Ascending aorta (tissue), 2 donors: ENCODE data around the gene MYO1B. TPM values are rescaled to one million over a fixed set of nuclear protein-coding genes. Genes with fewer than 3 reads are reported as not detected.
A peak's percentile ranks its signal among the peaks of the same experiment; 100 is the strongest.

Experiments used
- DNase-seq, 2 donors: peaks; one replicate each; pipeline ENCODE4 v3.0.0-alpha.2; 2019; ENCODE audit warnings: low spot score in 2 of 2
- H3K27ac ChIP-seq, 2 donors: fragments of 200-600 bp; sonication (generic); one replicate each; pipeline ENCODE4 v1.5.1; 2016 to 2017; ENCODE audit warnings: mild to moderate bottlenecking in 1 of 2
- H3K27me3 ChIP-seq: fragments of 200-600 bp; sonication (generic); one replicate; pipeline ENCODE4 v1.5.1; 2017
- H3K36me3 ChIP-seq, 2 donors: fragments of 200-600 bp; sonication (generic); one replicate each; pipeline ENCODE4 v1.5.1; 2016
- H3K4me1 ChIP-seq, 2 donors: fragments of 200-600 bp; sonication (generic); one replicate each; pipeline ENCODE4 v1.5.1; 2016 to 2017; ENCODE audit warnings: mild to moderate bottlenecking in 1 of 2
- H3K4me3 ChIP-seq, 2 donors: fragments of 200-600 bp; sonication (generic); one replicate each; pipeline ENCODE4 v1.5.1; 2016 to 2017; ENCODE audit warnings: mild to moderate bottlenecking in 1 of 2
- H3K9me3 ChIP-seq, 2 donors: fragments of 200-600 bp; sonication (generic); one replicate each; pipeline ENCODE4 v1.5.1; 2016
- CTCF ChIP-seq, 3 experiments: fragments of 200-600 bp in 2 of 3; fragments of 450-650 bp in 1 of 3; sonication (generic) in 2 of 3; IDR thresholded peaks; one replicate each; pipeline ENCODE4 v1.5.1; 2016 to 2019; ENCODE audit warnings: antibody characterized with exemption in 3 of 3, mild to moderate bottlenecking in 1 of 3, moderate library complexity in 1 of 3
- intact Hi-C: fragments of 100-400 bp; cut with DNase I; formaldehyde crosslinking; loops from one replicate; pipeline ENCODE4 v1.15.1; 2023
- total RNA-seq: library from RNA; depleted of rRNA; stranded (reverse); fragments of >200 nt; gene quantifications from one replicate; pipeline ENCODE4 v1.1.0, GENCODE V29; 2016

The MYO1B gene
- total RNA-seq, 1 donor from 2014 or later: 27.4 TPM

GRCh38 chr2:191396794-191397193, 151.6 kb downstream of the MYO1B start:
- Histone ChIP-seq H3K27me3 (no peaks in the 10 kb centered on the region), H3K4me1 (peaks cover 0 to 5% of the 10 kb centered on the region in 2 donors), H3K9me3 (no peaks in the 10 kb centered on the region), H3K27ac (no peak overlapping the region), H3K4me3 (no peak overlapping the region), H3K36me3 (peaks cover 41 to 46% of the 10 kb centered on the region in 2 donors)
- TF ChIP-seq CTCF (IDR thresholded peaks at IDR 0.05): no peak
- intact Hi-C loops: no loop called here
- no peak for DNase-seq

GRCh38 chr2:191399601-191400000, 154.4 kb downstream of the MYO1B start:
- peaks cover 0 to 7% of the 10 kb centered on the region in 2 donors for H3K4me1 ChIP-seq
- H3K4me3 ChIP-seq: no peak overlapping the region
- H3K36me3 ChIP-seq: peaks cover 20 to 29% of the 10 kb centered on the region in 2 donors
- intact Hi-C loops: no loop called here
- no peaks in the 10 kb centered on the region for H3K9me3 ChIP-seq
- no peak overlapping the region for H3K27ac ChIP-seq
- no peaks in the 10 kb centered on the region for H3K27me3 ChIP-seq
- DNase-seq: no peak
- no peak for TF ChIP-seq CTCF (IDR thresholded peaks at IDR 0.05)

DNA sequence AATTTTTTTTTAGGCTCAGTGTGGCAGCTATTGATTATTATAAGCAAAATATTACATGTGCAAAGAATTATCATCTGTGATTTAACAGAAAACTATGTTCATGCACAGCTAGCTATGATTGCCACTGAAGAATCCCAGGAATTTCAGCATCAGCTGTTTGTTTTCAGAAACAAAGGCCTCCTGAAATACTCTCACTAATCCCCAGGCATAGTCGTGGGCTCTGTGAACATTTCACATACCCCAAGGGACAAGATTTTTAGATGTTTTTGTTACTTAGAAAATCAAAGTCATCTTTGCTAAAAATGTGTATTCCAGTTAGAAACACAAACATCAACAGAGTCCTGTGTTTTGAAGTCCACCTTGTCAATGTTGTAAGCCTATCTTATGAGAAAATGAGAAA, 156.1 kb downstream of the MYO1B start:
- no peaks in the 10 kb centered on the region for H3K9me3 ChIP-seq
- no peak for TF ChIP-seq CTCF (IDR thresholded peaks at IDR 0.05)
- DNase-seq: no peak
- H3K36me3 ChIP-seq: peaks cover 9 to 19% of the 10 kb centered on the region in 2 donors
- H3K27me3 ChIP-seq: no peaks in the 10 kb centered on the region
- H3K27ac ChIP-seq: peak overlapping the region in 1 of 2 donors; percentile 51
- intact Hi-C loops: no loop called here
- no peak overlapping the region for H3K4me3 ChIP-seq
- H3K4me1 ChIP-seq: peaks cover 0 to 7% of the 10 kb centered on the region in 2 donors

GRCh38 chr2:191402966-191403565, 157.9 kb downstream of the MYO1B start:
- Histone ChIP-seq H3K4me3 (no peak overlapping the region), H3K4me1 (peaks cover 0 to 7% of the 10 kb centered on the region in 2 donors), H3K27me3 (no peaks in the 10 kb centered on the region), H3K9me3 (no peaks in the 10 kb centered on the region), H3K36me3 (peaks cover 7 to 14% of the 10 kb centered on the region in 2 donors), H3K27ac (no peak overlapping the region)
- intact Hi-C loops: no loop called here
- no peak for DNase-seq
- TF ChIP-seq CTCF (IDR thresholded peaks at IDR 0.05): no peak

GRCh38 chr2:191404568-191404991, 159.4 kb downstream of the MYO1B start:
- intact Hi-C loops: no loop called here
- no peak for DNase-seq
- no peak for TF ChIP-seq CTCF (IDR thresholded peaks at IDR 0.05)

More at GRCh38 chr2:191404568-191404991, 159.4 kb downstream of the MYO1B start:
- no peaks in the 10 kb centered on the region for H3K27me3 ChIP-seq
- H3K36me3 ChIP-seq: peaks cover 10 to 17% of the 10 kb centered on the region in 2 donors
- no peak overlapping the region for H3K4me3 ChIP-seq
- peaks cover 0 to 7% of the 10 kb centered on the region in 2 donors for H3K4me1 ChIP-seq
- H3K27ac ChIP-seq: no peak overlapping the region
- no peaks in the 10 kb centered on the region for H3K9me3 ChIP-seq
